Neural cell (in vitro differentiated cells): ENCODE results near the gene CXCR2.
"Not testable (repeated sequence)": the region's sequence is repeated elsewhere in the genome, so short reads cannot be mapped to it uniquely, and the experiment has no call there.

ENCODE experiments used
- EP300 ChIP-seq: fragments of 450-650 bp; conservative IDR thresholded peaks from 2 replicates; pipeline ENCODE4 v1.6.1; 2014; ENCODE audit warnings: antibody characterized with exemption, mild to moderate bottlenecking, moderate library complexity; ENCODE audit not compliant: poor library complexity, severe bottlenecking
- EZH2 ChIP-seq: fragments of 200-600, 300-800 bp; shearing (Covaris generic), sonication (generic); IDR thresholded peaks from 2 replicates; pipeline ENCODE4 v1.6.1; 2014; ENCODE audit warnings: antibody characterized with exemption, low read length, borderline replicate concordance, mild to moderate bottlenecking; ENCODE audit not compliant: insufficient read depth, poor library complexity, severe bottlenecking
- MXI1 ChIP-seq: fragments of 450-650 bp; conservative IDR thresholded peaks from 2 replicates; pipeline ENCODE4 v1.6.1; 2014; ENCODE audit warnings: antibody characterized with exemption, mild to moderate bottlenecking; ENCODE audit not compliant: poor library complexity, severe bottlenecking
- POLR2AphosphoS5 ChIP-seq: IDR thresholded peaks from 2 replicates; pipeline ENCODE4 v1.6.1; 2012
- RAD21 ChIP-seq: fragments of 450-650 bp; conservative IDR thresholded peaks from 2 replicates; pipeline ENCODE4 v1.6.1; 2014; ENCODE audit warnings: antibody characterized with exemption, mild to moderate bottlenecking, moderate library complexity
- TAF1 ChIP-seq: IDR thresholded peaks from 2 replicates; pipeline ENCODE4 v1.6.1; 2012; ENCODE audit warnings: low read depth
- TF ChIP-seq, protein P1 (sequence below): fragments of 450-650 bp; IDR thresholded peaks from 2 replicates; pipeline ENCODE4 v1.5.1; 2014; ENCODE audit warnings: antibody characterized with exemption, mild to moderate bottlenecking, moderate library complexity; ENCODE audit not compliant: poor library complexity, severe bottlenecking
- TF ChIP-seq, protein P2 (sequence below): IDR thresholded peaks from 2 replicates; pipeline ENCODE4 v1.6.1; 2012; ENCODE audit warnings: borderline replicate concordance

DNA sequence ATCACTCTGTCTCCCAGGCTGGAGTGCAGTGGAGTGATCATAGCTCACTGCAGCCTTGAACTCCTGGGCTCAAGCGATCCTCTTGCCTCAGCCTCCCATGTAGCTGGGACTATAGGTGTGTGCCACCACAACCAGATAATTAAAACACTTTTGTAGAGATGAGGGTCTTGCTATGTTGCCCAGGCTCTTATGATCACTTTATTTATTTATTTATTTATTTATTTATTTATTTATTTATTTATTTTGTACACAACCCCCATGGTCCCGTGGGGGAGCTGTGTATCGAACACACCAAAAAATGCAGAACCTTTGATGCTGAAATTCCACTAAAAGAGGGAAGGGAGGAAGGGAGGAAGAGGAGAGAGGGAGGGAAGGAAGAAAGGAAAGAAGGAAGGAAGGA is 45.9 kb downstream of the CXCR2 start:
- TF ChIP-seq, protein P1, sequence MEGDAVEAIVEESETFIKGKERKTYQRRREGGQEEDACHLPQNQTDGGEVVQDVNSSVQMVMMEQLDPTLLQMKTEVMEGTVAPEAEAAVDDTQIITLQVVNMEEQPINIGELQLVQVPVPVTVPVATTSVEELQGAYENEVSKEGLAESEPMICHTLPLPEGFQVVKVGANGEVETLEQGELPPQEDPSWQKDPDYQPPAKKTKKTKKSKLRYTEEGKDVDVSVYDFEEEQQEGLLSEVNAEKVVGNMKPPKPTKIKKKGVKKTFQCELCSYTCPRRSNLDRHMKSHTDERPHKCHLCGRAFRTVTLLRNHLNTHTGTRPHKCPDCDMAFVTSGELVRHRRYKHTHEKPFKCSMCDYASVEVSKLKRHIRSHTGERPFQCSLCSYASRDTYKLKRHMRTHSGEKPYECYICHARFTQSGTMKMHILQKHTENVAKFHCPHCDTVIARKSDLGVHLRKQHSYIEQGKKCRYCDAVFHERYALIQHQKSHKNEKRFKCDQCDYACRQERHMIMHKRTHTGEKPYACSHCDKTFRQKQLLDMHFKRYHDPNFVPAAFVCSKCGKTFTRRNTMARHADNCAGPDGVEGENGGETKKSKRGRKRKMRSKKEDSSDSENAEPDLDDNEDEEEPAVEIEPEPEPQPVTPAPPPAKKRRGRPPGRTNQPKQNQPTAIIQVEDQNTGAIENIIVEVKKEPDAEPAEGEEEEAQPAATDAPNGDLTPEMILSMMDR = not testable (repeated sequence)
- not testable (repeated sequence) for TF ChIP-seq EP300, POLR2AphosphoS5, EZH2, RAD21, MXI1, TAF1
- TF ChIP-seq, protein P2, sequence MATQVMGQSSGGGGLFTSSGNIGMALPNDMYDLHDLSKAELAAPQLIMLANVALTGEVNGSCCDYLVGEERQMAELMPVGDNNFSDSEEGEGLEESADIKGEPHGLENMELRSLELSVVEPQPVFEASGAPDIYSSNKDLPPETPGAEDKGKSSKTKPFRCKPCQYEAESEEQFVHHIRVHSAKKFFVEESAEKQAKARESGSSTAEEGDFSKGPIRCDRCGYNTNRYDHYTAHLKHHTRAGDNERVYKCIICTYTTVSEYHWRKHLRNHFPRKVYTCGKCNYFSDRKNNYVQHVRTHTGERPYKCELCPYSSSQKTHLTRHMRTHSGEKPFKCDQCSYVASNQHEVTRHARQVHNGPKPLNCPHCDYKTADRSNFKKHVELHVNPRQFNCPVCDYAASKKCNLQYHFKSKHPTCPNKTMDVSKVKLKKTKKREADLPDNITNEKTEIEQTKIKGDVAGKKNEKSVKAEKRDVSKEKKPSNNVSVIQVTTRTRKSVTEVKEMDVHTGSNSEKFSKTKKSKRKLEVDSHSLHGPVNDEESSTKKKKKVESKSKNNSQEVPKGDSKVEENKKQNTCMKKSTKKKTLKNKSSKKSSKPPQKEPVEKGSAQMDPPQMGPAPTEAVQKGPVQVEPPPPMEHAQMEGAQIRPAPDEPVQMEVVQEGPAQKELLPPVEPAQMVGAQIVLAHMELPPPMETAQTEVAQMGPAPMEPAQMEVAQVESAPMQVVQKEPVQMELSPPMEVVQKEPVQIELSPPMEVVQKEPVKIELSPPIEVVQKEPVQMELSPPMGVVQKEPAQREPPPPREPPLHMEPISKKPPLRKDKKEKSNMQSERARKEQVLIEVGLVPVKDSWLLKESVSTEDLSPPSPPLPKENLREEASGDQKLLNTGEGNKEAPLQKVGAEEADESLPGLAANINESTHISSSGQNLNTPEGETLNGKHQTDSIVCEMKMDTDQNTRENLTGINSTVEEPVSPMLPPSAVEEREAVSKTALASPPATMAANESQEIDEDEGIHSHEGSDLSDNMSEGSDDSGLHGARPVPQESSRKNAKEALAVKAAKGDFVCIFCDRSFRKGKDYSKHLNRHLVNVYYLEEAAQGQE = not testable (repeated sequence)
